K562 (cell line): ENCODE measurements around the gene MRPL28. TPM values are rescaled to one million over a fixed set of nuclear protein-coding genes. Genes with fewer than 3 reads are reported as not detected.

Experiments
- ADNP ChIP-seq: fragments of 200-800 bp; sonication (Bioruptor generic); IDR thresholded peaks from 2 replicates; pipeline ENCODE4 v1.6.1; 2016; ENCODE audit warnings: missing genetic modification characterization, missing compliant biosample characterization
- CBFA2T3 ChIP-seq: fragments of 450-650 bp; IDR thresholded peaks from 2 replicates; pipeline ENCODE4 v1.6.1; 2017
- GABPB1 ChIP-seq: sonication (generic); formaldehyde crosslinking; IDR thresholded peaks from 2 replicates; pipeline ENCODE4 v1.8.0; 2022; ENCODE audit warnings: mild to moderate bottlenecking, missing genetic modification reagents
- MCM7 ChIP-seq, 2 experiments: fragments of 450-650 bp; IDR thresholded peaks; 2 replicates each; pipeline ENCODE4 v1.6.1; 2016 to 2018
- NCOA6 ChIP-seq: fragments of 450-650 bp; IDR thresholded peaks from 2 replicates; pipeline ENCODE4 v1.6.1; 2017; ENCODE audit warnings: mild to moderate bottlenecking
- POLR2G ChIP-seq: fragments of 200-400 bp; formaldehyde crosslinking; IDR thresholded peaks from 2 replicates; pipeline ENCODE4 v1.6.1; 2017; ENCODE audit warnings: low read depth, mild to moderate bottlenecking, antibody characterized with exemption, low read length, moderate library complexity
- RBBP5 ChIP-seq: fragments of 200-600 bp; sonication (generic); IDR thresholded peaks from 2 replicates; pipeline ENCODE4 v1.6.1; 2012; ENCODE audit warnings: borderline replicate concordance, mild to moderate bottlenecking, low read length, control low read depth, inconsistent platforms; ENCODE audit not compliant: insufficient read depth, poor library complexity, severe bottlenecking
- RBFOX2 ChIP-seq: fragments of 200-400 bp; formaldehyde crosslinking; IDR thresholded peaks from 2 replicates; pipeline ENCODE4 v1.6.1; 2017; ENCODE audit warnings: low read depth, mild to moderate bottlenecking, low read length, moderate library complexity
- SMARCC2 ChIP-seq: fragments of 450-650 bp; IDR thresholded peaks from 2 replicates; pipeline ENCODE4 v1.6.1; 2017; ENCODE audit warnings: antibody characterized with exemption, moderate library complexity, mild to moderate bottlenecking, low read depth
- TGIF2 ChIP-seq: sonication (generic); formaldehyde crosslinking; IDR thresholded peaks from 2 replicates; pipeline ENCODE4 v1.8.1; 2022; ENCODE audit warnings: mild to moderate bottlenecking, missing genetic modification reagents, moderate library complexity
- ZEB2 ChIP-seq: fragments of 450-650 bp; IDR thresholded peaks from 2 replicates; pipeline ENCODE4 v1.6.1; 2016
- ZNF347 ChIP-seq: fragments of 450-650 bp; formaldehyde crosslinking; IDR thresholded peaks from 2 replicates; pipeline ENCODE4 v1.4.0; 2020; ENCODE audit warnings: low read depth, mild to moderate bottlenecking, moderate library complexity
- ZNF384 ChIP-seq: IDR thresholded peaks from 2 replicates; pipeline ENCODE4 v1.6.1; 2012; ENCODE audit warnings: low read depth, low read length, improper control_type of control experiment
- ZNF644 ChIP-seq: fragments of 200-800 bp; sonication (Bioruptor generic); IDR thresholded peaks from 2 replicates; pipeline ENCODE4 v1.6.1; 2016; ENCODE audit warnings: low read depth, missing genetic modification characterization, missing compliant biosample characterization
- polyA plus RNA-seq, 8 experiments: library from polyadenylated mRNA; depleted of rRNA in 4 of 8; stranded (reverse) in 5 of 8; unstranded in 3 of 8; fragments of >200 nt; fragmentation: Nextera tagmentation in 2 of 8; fragmentation: Illumina TruSeq in 1 of 8; extraction: Ambion mirVana in 2 of 8; extraction: Trizol in 1 of 8; gene quantifications; 2 replicates each; pipeline versions ENCODE4 v1.2.1 to v1.2.3, GENCODE V29; 2011 to 2014; ENCODE audit warnings: inconsistent platforms in 1 of 8, missing spikeins in 1 of 8
- total RNA-seq, 7 experiments: library from RNA; depleted of rRNA in 6 of 7; stranded (reverse); fragments of >200 nt in 6 of 7; fragmentation: Illumina TruSeq in 2 of 7; extraction: Trizol in 2 of 7; gene quantifications; 2 replicates each; pipeline versions ENCODE4 v1.2.1 to v1.2.3, GENCODE V29; 2011 to 2021; ENCODE audit warnings: low replicate concordance in 1 of 7
- TF ChIP-seq, protein P1 (sequence below): IDR thresholded peaks from 2 replicates; pipeline ENCODE4 v1.6.1; 2016; ENCODE audit warnings: missing genetic modification characterization, missing compliant biosample characterization
- TF ChIP-seq, protein P2 (sequence below): sonication (generic); formaldehyde crosslinking; IDR thresholded peaks from 2 replicates; pipeline ENCODE4 v1.8.0; 2022; ENCODE audit warnings: mild to moderate bottlenecking, missing genetic modification reagents
- TF ChIP-seq, protein P3 (sequence below): fragments of 250-450 bp; sonication (Bioruptor Pico); IDR thresholded peaks from 2 replicates; pipeline ENCODE4 v1.6.1; 2021; ENCODE audit warnings: mild to moderate bottlenecking
- TF ChIP-seq, protein P4 (sequence below): fragments of 450-650 bp; IDR thresholded peaks from 2 replicates; pipeline ENCODE4 v1.6.1; 2017; ENCODE audit warnings: antibody characterized with exemption, mild to moderate bottlenecking
- TF ChIP-seq, protein P5 (sequence below): fragments of 450-650 bp; formaldehyde crosslinking; IDR thresholded peaks from 2 replicates; pipeline ENCODE4 v1.4.0; 2022; ENCODE audit warnings: missing genetic modification characterization

MRPL28 gene
- total and polyA plus RNA-seq, 9 of the 15 experiments (the other 6 are each of a cell fraction or from before 2014, with no cell fraction given), result 2.5 to 323 (median 175) TPM

DNA sequence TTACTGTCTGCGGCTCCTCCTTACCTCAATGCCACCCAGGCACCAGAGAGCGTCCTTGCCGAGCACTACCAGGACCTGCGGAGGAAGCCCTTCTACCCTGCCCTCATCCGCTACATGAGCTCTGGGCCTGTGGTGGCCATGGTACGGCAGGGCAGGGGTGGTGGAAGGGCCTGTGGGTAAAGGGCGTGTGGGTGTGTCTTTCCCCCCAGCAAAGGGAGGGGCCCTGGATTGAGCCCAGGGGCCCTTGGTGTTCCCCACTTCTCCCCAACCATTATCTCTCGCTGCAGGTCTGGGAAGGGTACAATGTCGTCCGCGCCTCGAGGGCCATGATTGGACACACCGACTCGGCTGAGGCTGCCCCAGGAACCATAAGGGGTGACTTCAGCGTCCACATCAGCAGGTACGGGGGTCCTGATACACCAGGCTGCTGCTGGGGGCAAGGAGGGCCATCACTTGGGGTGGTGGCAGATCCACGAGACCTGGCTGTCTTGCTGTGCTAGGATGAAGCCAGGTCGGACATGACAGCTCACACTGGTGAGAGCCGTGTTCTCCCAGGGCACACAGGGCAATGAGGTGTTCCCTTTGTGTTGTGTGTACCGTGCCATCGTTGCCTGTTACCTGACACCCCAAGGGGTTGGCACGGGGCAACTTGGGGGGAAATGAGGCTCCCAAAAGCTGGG is 29.1 kb upstream of the MRPL28 start (continued):
- TF ChIP-seq, protein P1, sequence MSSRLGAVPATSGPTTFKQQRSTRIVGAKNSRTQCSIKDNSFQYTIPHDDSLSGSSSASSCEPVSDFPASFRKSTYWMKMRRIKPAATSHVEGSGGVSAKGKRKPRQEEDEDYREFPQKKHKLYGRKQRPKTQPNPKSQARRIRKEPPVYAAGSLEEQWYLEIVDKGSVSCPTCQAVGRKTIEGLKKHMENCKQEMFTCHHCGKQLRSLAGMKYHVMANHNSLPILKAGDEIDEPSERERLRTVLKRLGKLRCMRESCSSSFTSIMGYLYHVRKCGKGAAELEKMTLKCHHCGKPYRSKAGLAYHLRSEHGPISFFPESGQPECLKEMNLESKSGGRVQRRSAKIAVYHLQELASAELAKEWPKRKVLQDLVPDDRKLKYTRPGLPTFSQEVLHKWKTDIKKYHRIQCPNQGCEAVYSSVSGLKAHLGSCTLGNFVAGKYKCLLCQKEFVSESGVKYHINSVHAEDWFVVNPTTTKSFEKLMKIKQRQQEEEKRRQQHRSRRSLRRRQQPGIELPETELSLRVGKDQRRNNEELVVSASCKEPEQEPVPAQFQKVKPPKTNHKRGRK (tag), result no peak
- 0 out of 2 replicates have a peak, but pooled peaks have one; percentile 29 for TF ChIP-seq RBFOX2
- TF ChIP-seq RBBP5, result no peak
- TF ChIP-seq ADNP (tag), result no peak
- TF ChIP-seq, protein P2, sequence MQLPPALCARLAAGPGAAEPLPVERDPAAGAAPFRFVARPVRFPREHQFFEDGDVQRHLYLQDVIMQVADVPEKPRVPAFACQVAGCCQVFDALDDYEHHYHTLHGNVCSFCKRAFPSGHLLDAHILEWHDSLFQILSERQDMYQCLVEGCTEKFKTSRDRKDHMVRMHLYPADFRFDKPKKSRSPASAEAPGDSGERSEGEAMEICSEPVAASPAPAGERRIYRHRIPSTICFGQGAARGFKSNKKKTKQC (CRISPR knock-in tag), result no peak
- TF ChIP-seq, protein P3, sequence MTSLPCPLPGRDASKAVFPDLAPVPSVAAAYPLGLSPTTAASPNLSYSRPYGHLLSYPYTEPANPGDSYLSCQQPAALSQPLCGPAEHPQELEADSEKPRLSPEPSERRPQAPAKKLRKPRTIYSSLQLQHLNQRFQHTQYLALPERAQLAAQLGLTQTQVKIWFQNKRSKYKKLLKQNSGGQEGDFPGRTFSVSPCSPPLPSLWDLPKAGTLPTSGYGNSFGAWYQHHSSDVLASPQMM, result no peak
- no peak for TF ChIP-seq TGIF2 (CRISPR knock-in tag)
- no peak for TF ChIP-seq ZNF347 (CRISPR knock-in tag)
- TF ChIP-seq CBFA2T3, result 0 out of 2 replicates have a peak, but pooled peaks have one; percentile 11
- TF ChIP-seq NCOA6, result no peak
- no peak for TF ChIP-seq ZEB2
- TF ChIP-seq, protein P4, sequence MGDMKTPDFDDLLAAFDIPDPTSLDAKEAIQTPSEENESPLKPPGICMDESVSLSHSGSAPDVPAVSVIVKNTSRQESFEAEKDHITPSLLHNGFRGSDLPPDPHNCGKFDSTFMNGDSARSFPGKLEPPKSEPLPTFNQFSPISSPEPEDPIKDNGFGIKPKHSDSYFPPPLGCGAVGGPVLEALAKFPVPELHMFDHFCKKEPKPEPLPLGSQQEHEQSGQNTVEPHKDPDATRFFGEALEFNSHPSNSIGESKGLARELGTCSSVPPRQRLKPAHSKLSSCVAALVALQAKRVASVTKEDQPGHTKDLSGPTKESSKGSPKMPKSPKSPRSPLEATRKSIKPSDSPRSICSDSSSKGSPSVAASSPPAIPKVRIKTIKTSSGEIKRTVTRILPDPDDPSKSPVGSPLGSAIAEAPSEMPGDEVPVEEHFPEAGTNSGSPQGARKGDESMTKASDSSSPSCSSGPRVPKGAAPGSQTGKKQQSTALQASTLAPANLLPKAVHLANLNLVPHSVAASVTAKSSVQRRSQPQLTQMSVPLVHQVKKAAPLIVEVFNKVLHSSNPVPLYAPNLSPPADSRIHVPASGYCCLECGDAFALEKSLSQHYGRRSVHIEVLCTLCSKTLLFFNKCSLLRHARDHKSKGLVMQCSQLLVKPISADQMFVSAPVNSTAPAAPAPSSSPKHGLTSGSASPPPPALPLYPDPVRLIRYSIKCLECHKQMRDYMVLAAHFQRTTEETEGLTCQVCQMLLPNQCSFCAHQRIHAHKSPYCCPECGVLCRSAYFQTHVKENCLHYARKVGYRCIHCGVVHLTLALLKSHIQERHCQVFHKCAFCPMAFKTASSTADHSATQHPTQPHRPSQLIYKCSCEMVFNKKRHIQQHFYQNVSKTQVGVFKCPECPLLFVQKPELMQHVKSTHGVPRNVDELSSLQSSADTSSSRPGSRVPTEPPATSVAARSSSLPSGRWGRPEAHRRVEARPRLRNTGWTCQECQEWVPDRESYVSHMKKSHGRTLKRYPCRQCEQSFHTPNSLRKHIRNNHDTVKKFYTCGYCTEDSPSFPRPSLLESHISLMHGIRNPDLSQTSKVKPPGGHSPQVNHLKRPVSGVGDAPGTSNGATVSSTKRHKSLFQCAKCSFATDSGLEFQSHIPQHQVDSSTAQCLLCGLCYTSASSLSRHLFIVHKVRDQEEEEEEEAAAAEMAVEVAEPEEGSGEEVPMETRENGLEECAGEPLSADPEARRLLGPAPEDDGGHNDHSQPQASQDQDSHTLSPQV, result 0 out of 2 replicates have a peak, but pooled peaks have one; percentile 25
- no peak for TF ChIP-seq MCM7 (IDR thresholded peaks at IDR 0.05)
- TF ChIP-seq SMARCC2, result no peak
- TF ChIP-seq GABPB1 (CRISPR knock-in tag), result no peak
- TF ChIP-seq POLR2G, result peak; percentile 4; the same call in 1 of the 2 replicates
- TF ChIP-seq, protein P5, sequence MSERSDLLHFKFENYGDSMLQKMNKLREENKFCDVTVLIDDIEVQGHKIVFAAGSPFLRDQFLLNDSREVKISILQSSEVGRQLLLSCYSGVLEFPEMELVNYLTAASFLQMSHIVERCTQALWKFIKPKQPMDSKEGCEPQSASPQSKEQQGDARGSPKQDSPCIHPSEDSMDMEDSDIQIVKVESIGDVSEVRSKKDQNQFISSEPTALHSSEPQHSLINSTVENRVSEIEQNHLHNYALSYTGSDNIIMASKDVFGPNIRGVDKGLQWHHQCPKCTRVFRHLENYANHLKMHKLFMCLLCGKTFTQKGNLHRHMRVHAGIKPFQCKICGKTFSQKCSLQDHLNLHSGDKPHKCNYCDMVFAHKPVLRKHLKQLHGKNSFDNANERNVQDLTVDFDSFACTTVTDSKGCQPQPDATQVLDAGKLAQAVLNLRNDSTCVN, result no peak
- no peak for TF ChIP-seq ZNF384
- no peak for TF ChIP-seq ZNF644 (tag)
